Glutamatergic neuron (in vitro differentiated cells): ENCODE data around the gene ADAMTS16. TPM values are rescaled to one million over a fixed set of nuclear protein-coding genes. Genes with fewer than 3 reads are reported as not detected.

Experiments used
- DNase-seq: peaks from one replicate; pipeline ENCODE4 v3.0.0; 2022
- H3K27ac Mint-ChIP-seq: one replicate; pipeline ENCODE4 v1.8.0; 2020; ENCODE audit warnings: mild to moderate bottlenecking, mixed read lengths, inconsistent platforms; ENCODE audit not compliant: unreplicated experiment
- H3K27me3 Mint-ChIP-seq: one replicate; pipeline ENCODE4 v1.8.0; 2020; ENCODE audit warnings: mild to moderate bottlenecking, moderate library complexity, mixed read lengths, inconsistent platforms; ENCODE audit not compliant: unreplicated experiment
- H3K36me3 Mint-ChIP-seq: one replicate; pipeline ENCODE4 v1.8.0; 2020; ENCODE audit warnings: mild to moderate bottlenecking, mixed read lengths, inconsistent platforms; ENCODE audit not compliant: unreplicated experiment
- H3K4me1 Mint-ChIP-seq: one replicate; pipeline ENCODE4 v1.8.0; 2020; ENCODE audit warnings: mild to moderate bottlenecking, low read depth, mixed read lengths, inconsistent platforms; ENCODE audit not compliant: unreplicated experiment
- H3K4me3 Mint-ChIP-seq: one replicate; pipeline ENCODE4 v1.8.0; 2020; ENCODE audit warnings: mild to moderate bottlenecking, mixed read lengths, inconsistent platforms; ENCODE audit not compliant: unreplicated experiment
- H3K9me3 Mint-ChIP-seq: one replicate; pipeline ENCODE4 v1.8.0; 2020; ENCODE audit warnings: mild to moderate bottlenecking, moderate library complexity, mixed read lengths, inconsistent platforms; ENCODE audit not compliant: unreplicated experiment
- total RNA-seq: library from RNA; stranded (reverse); fragmentation: NEBNext Ultra II Directional; extraction: Animal tissue kit (Norgen Biotek cat#: 25700); gene quantifications from one replicate; pipeline ENCODE4 v1.2.1, GENCODE V29; 2021; ENCODE audit not compliant: unreplicated experiment
- TF ChIP-seq, protein P1 (sequence below): fragments of 200-600 bp; sonication (generic); IDR thresholded peaks from one replicate; pipeline ENCODE4 v1.5.0; 2021; ENCODE audit not compliant: partially characterized antibody, unreplicated experiment

The ADAMTS16 gene
- total RNA-seq, 1 donor from 2014 or later: 4.8 TPM

DNA sequence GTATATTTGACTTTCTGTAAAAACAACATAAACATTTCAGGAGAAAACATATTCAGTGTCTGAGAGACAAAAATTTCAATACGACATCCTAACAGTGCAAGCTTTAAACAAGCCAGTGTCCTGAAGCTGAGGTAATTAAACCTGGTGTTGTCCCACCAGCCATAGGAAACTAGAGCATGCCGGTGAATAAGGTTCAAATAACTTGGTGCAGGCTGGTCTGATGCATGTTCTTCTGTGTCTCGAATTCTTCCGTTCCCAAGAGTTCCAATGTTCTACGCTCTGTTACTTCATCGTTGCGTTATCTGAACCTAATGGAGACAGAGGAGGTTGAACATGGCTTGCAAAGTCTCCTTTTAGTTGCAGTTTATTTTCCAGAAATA, 48.9 kb downstream of the ADAMTS16 start:
- TF ChIP-seq, protein P1, sequence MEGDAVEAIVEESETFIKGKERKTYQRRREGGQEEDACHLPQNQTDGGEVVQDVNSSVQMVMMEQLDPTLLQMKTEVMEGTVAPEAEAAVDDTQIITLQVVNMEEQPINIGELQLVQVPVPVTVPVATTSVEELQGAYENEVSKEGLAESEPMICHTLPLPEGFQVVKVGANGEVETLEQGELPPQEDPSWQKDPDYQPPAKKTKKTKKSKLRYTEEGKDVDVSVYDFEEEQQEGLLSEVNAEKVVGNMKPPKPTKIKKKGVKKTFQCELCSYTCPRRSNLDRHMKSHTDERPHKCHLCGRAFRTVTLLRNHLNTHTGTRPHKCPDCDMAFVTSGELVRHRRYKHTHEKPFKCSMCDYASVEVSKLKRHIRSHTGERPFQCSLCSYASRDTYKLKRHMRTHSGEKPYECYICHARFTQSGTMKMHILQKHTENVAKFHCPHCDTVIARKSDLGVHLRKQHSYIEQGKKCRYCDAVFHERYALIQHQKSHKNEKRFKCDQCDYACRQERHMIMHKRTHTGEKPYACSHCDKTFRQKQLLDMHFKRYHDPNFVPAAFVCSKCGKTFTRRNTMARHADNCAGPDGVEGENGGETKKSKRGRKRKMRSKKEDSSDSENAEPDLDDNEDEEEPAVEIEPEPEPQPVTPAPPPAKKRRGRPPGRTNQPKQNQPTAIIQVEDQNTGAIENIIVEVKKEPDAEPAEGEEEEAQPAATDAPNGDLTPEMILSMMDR: no peak
- Mint-ChIP-seq H3K36me3 (no peaks in the 10 kb centered on the region), H3K9me3 (no peaks in the 10 kb centered on the region), H3K4me1 (no peaks in the 10 kb centered on the region), H3K27ac (no peak overlapping the region), H3K27me3 (no peaks in the 10 kb centered on the region), H3K4me3 (no peak overlapping the region)
- DNase-seq: no peak

DNA sequence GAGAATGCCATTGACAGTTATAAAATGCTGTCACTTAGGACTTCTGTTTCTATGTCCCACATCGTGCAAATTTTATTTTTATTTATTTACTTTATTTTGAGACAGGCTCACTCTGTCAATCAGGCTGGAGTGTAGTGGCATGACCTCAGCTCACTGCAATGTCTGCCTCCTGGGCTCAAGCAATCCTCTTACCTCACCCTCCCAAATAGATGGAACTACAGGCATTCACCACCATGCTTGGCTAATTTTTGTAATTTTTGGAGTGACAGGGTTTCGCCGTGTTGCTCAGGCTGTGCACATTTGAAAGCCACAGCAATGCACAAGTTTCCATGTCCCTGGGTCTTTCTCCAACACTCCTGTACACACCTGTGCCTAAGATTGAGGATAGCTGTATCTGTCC, 51.8 kb downstream of the ADAMTS16 start:
- no peak overlapping the region for H3K4me3 Mint-ChIP-seq
- DNase-seq: no peak
- no peaks in the 10 kb centered on the region for H3K27me3 Mint-ChIP-seq
- H3K9me3 Mint-ChIP-seq: no peaks in the 10 kb centered on the region
- no peak overlapping the region for H3K27ac Mint-ChIP-seq
- TF ChIP-seq, protein P1: no peak
- no peaks in the 10 kb centered on the region for H3K36me3 Mint-ChIP-seq
- no peaks in the 10 kb centered on the region for H3K4me1 Mint-ChIP-seq

DNA sequence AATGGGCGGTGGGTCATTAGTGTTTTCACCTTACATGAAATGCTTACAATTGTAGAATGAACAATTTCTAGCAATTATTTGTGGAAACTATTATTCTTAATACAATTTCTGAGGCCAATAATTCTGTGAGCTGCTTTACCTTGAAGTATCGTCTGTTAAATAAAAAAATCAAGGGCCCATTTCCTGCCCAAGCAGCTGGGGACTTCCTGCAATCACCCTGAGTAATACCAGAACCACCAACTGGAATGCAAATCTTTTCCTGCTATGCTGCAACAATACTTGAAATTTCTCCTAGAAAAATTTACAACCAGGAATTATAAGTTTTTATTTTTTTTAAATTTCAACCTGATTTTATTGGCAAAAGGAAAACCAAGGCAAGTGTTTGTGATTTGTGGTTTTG, 52.6 kb downstream of the ADAMTS16 start:
- no peak overlapping the region for H3K27ac Mint-ChIP-seq
- no peak overlapping the region for H3K4me3 Mint-ChIP-seq
- DNase-seq: no peak
- no peaks in the 10 kb centered on the region for H3K36me3 Mint-ChIP-seq
- H3K9me3 Mint-ChIP-seq: no peaks in the 10 kb centered on the region
- H3K4me1 Mint-ChIP-seq: no peaks in the 10 kb centered on the region
- TF ChIP-seq, protein P1: no peak
- H3K27me3 Mint-ChIP-seq: no peaks in the 10 kb centered on the region

DNA sequence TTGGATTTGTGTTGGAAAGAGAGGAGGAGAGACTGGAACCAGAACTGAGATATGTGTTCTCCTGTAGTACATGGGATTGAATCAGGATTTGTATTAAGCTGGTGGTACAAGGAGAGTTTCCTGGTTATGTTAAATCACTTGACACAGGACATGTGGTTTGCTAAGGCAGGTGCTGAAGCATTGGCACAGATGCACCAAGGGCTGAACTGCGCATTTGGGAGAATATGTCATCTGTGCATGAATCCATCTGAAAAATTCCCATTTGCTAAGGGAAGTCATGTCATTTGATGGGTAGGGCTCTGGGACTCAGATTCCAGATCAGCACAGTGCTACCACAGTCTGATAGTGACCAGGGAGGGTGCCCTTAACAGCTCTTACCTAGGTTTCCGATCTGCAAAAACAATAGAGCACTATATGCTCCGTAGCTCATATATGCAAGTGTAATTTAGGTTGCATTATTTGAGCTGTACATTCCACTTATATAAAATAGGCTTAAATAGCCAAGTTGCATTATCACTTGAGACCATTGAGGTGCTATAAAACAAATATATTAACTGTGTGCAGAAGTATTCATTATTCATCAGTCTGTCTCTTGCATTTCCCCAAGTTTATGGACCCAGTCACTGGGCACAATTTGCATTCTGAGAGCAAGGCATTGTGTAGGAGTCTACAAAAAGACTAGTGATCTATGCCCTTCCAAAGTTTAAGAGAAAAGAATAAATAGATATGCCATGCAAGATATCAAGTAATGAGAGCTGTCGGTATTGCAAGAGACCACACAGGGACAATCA, 55.2 kb downstream of the ADAMTS16 start:
- TF ChIP-seq, protein P1: no peak
- no peaks in the 10 kb centered on the region for H3K9me3 Mint-ChIP-seq
- H3K27me3 Mint-ChIP-seq: no peaks in the 10 kb centered on the region
- no peak for DNase-seq
- H3K27ac Mint-ChIP-seq: no peak overlapping the region
- no peaks in the 10 kb centered on the region for H3K4me1 Mint-ChIP-seq
- no peak overlapping the region for H3K4me3 Mint-ChIP-seq
- no peaks in the 10 kb centered on the region for H3K36me3 Mint-ChIP-seq

DNA sequence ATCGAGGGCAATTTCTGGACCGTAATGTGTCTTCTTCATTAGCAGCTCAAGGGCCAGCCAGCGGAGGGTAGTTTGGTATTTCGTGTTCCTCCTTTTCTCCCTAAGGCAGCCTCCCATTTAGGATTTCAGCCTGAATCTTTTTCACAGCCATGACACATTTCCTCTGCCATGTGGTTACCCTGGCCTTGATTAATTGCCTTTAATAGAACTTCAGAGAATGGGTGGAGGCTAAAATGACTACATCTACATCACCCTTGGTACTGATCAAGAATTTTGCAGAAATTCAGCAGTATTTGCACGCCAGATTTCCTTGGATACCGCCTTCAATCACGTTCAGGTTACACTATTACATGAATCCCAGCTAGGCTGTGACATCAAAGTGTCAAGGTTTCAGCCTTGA, 58.0 kb downstream of the ADAMTS16 start:
- TF ChIP-seq, protein P1: no peak

More for the DNA sequence above, 58.0 kb downstream of the ADAMTS16 start:
- H3K36me3 Mint-ChIP-seq: peaks cover 4% of the 10 kb centered on the region
- H3K4me3 Mint-ChIP-seq: no peak overlapping the region
- H3K4me1 Mint-ChIP-seq: no peaks in the 10 kb centered on the region
- no peaks in the 10 kb centered on the region for H3K9me3 Mint-ChIP-seq
- H3K27ac Mint-ChIP-seq: no peak overlapping the region
- H3K27me3 Mint-ChIP-seq: no peaks in the 10 kb centered on the region
- DNase-seq: no peak
